HEK293T (cell line): ENCODE results near the gene TAAR9.

Source experiments
- BHLHE40 ChIP-seq: fragments of 450-650 bp; IDR thresholded peaks from 2 replicates; pipeline ENCODE4 v1.6.1; 2016; ENCODE audit warnings: mild to moderate bottlenecking, moderate library complexity, borderline replicate concordance
- ELF4 ChIP-seq: fragments of 450-650 bp; IDR thresholded peaks from 2 replicates; pipeline ENCODE4 v1.6.1; 2017; ENCODE audit warnings: antibody characterized with exemption
- FOXA1 ChIP-seq: fragments of 450-650 bp; IDR thresholded peaks from 2 replicates; pipeline ENCODE4 v1.6.1; 2016; ENCODE audit warnings: mild to moderate bottlenecking
- FOXM1 ChIP-seq: fragments of 450-650 bp; IDR thresholded peaks from 2 replicates; pipeline ENCODE4 v1.6.1; 2017; ENCODE audit warnings: mild to moderate bottlenecking, borderline replicate concordance
- L3MBTL2 ChIP-seq: fragments of 450-650 bp; conservative IDR thresholded peaks from 2 replicates; pipeline ENCODE4 v1.6.1; 2016; ENCODE audit warnings: mild to moderate bottlenecking
- SP1 ChIP-seq: fragments of 450-650 bp; IDR thresholded peaks from 2 replicates; pipeline ENCODE4 v1.6.1; 2017
- SUZ12 ChIP-seq: fragments of 450-650 bp; IDR thresholded peaks from 2 replicates; pipeline ENCODE4 v1.6.1; 2016; ENCODE audit warnings: mild to moderate bottlenecking
- TARDBP ChIP-seq: fragments of 450-650 bp; IDR thresholded peaks from 2 replicates; pipeline ENCODE4 v1.6.1; 2016

GRCh38 chr6:132490024-132490423 lies 48.1 kb upstream of the TAAR9 start:
- TF ChIP-seq FOXA1 (no peak), SUZ12 (no peak), BHLHE40 (no peak), ELF4 (no peak), SP1 (no peak), TARDBP (no peak), L3MBTL2 (no peak), FOXM1 (no peak)
